ENCODE results near the gene RALB.
"Not testable (repeated sequence)": the region's sequence is repeated elsewhere in the genome, so short reads cannot be mapped to it uniquely, and the experiment has no call there.

RALB gene

GRCh38 chr2:120299561-120299960, 46.9 kb downstream of the RALB start:
- DNase-seq = no peak

- no peak for DNase-seq
These were observed 47.7 kb downstream of the RALB start for GRCh38 chr2:120300385-120300784.

DNA sequence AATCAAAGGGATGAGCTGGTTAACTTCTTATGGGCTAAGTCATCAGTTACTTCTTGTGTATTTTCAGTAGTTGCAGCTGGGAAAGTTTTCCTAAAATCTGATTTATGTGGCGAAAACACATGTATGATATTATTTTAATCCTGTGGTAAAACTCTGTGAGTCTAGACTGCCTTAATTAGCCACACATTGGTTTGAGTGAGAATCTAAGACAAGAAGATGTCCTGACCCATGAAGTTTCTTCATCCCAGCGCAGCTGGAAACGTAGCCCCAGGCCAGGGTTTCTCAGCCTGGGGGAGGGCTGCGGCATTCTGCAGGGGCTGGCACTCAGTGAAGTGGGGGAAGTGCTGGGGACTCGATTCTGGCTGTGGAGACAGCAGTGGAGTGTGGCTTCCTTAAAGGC, 48.6 kb downstream of the RALB start:
- DNase-seq = no peak

GRCh38 chr2:120302301-120302700, 49.6 kb downstream of the RALB start:
- DNase-seq = no peak

DNA sequence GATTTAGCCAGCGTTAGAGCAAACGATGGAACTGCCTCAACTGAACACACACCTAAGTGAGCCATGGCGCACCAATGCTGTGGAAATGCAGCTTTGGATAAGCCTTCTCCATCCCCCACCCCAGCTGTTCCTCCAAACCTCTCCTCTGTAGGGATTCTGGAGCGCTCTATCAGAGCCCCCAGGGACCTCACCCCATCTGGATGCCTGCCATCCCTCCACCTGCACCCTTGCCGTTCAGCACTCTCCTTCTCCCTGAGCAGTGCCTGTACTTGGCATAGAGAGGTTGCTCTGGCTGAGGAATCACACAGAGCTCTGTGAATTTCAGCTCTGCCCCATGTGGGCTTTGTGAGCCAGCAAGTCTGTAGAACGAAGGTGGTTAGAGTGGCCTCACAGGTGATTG, 50.5 kb downstream of the RALB start:
- DNase-seq = no peak

DNA sequence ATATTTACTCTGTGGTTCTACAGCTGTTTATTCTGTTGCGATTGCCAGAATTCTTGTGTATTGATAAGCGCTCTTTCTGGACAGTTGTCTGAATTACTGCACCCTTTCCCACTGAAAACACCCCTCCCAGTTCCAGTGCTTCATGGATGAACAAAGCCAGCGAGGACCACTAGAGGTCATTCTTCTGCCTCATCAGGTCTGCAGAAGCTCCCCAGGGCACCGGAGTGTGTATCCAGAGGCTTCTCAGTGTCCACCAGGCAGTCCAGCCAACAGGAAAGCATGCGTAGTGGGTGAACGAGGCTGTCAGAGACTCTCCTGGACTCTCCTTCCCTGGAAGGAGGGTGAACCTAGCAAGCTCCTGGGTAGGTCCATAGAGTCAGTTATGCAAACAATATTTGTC, 52.6 kb downstream of the RALB start:
- peak; percentile 39 for DNase-seq

- DNase-seq = no peak
These were observed 53.4 kb downstream of the RALB start for GRCh38 chr2:120305937-120306490.

- no peak for DNase-seq
These were observed 54.8 kb downstream of the RALB start for GRCh38 chr2:120307482-120307881.

DNA sequence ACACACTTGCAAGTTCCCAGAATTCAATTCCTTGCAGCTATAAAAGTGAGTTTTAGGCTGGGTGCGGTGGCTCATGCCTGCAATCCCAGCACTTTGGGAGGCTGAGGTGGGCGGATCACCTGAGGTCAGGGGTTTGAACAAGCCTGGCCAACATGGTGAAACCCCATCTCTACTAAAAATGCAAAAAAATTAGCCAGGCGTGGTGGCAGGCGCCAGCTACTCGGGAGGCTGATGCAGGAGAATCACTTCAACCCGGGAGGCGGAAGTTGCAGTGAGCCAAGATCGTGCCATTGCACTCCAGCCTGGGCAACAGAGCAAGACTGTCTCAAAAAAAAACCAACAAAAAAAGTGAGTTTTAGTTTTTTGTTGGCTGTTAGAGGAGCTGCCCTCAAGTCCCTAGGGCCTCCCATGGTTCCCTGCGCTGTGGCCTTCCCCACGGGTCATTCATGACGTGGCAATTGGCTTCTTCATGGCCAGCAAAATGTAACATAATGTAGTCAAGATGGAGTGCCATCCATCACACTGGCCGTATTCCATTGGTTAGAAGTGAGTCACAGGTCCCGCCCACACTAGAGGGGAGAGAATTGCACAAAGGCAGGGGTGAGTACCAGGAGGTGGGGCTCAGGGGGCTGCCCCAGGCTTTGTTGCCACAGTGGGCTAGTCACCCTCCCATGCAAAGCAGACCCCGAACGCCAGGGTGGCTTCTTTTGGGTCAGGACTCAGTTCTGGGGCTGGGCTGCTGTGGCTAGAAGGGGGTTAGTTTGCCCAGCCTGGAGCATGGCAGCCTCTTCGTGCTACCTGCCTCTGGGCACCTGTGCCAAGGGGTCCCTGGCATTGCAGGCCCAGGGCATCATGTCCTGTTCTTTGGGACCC, 55.6 kb downstream of the RALB start:
- DNase-seq = no peak

GRCh38 chr2:120310136-120310535, 57.5 kb downstream of the RALB start:
- DNase-seq = no peak

DNA sequence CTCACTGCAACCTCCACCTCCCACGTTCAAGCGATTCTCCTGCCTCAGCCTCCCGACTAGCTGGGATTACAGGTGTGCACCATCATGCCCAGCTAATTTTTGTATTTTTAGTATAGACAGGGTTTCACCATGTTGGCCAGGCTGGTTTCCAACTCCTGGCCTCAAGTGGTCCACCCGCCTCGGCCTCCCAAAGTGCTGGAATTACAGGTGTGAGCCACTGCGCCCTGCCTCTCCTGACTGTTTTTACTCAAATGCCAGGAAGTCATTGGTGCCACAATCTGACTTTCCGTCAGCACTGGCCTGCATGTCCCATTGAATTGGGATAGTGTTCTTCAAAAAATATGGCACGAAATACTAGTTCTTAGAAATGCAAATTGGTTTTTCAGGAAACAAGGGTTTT, 58.2 kb downstream of the RALB start:
- DNase-seq = not testable (repeated sequence)

DNA sequence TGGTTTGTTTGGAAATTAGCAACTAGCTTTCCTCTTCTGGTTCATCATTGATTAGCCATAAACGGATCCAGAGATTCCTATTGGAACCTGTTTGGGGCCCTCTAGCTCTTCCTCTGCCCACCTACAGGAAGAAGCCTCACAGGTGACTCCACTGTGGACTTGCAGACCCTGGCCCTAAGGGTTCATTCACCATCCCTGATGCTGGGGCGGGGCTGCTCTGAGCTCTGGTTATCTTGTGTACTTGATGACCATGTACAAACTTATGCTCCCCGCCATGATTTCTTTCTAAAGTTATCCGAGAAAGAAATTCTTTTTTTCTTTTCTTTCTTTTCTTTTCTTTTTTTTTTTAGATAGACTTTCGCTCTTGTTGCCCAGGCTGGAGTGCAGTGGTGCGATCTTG, 59.4 kb downstream of the RALB start:
- no peak for DNase-seq

GRCh38 chr2:120312860-120313694, 60.4 kb downstream of the RALB start:
- DNase-seq = peak; percentile 84

- DNase-seq = no peak
These were observed 61.3 kb downstream of the RALB start for GRCh38 chr2:120313695-120314615.

GRCh38 chr2:120314690-120315366, 62.2 kb downstream of the RALB start:
- DNase-seq = peak; percentile 65

- DNase-seq = no peak
These were observed 62.8 kb downstream of the RALB start for GRCh38 chr2:120315367-120316033.

- no peak for DNase-seq
These were observed 63.4 kb downstream of the RALB start for GRCh38 chr2:120316071-120316470.

DNA sequence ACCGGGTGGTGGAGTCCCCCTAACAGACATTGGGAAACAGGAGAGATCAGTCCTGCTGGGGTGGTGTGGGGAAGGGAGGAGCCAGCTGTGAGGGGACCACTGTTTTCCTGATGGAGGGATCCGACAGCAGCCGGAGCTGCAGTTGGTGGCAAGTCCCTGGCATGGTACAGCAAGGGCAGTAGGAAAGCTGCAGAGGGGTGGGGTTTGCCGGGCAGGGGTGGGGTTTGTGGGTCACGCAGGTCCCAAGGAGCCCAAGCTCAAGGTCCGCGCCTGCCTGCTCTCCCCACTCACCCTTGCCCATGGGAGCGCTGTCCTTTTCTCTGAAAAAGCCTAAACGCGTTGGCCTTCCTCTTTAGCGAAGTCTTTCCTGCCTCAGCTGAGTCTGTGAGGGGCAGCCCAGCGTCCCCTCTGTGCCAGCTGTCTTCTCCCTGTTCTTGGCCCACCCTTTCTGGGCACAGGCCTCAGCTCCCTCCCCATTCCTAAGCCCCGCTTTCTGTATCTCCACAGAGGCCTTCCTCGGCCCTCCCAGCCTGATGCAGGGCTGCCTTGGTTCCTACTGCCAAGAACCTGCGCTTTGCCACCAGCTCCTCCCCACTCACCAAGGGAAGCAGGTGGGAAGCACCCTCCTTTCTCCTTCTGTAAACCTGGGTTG, 64.0 kb downstream of the RALB start:
- no peak for DNase-seq

DNA sequence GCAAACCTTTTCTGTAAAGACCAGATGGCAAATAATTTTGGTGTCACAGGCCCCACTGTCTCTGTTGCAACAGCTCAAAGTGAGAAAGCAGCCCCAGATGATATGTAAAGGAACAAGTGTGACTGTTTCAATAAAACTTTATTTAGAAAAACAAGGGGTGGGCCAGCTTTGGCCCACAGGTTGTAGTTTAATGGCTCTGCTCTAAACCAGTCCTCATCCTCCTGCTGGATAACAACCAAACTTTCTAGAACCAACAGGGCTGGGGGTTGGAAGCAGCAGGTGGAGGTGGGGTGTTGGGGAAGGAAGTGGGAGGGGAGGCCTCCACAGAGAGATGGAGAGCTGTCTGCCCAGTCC, 64.5 kb downstream of the RALB start:
- no peak for DNase-seq

GRCh38 chr2:120317916-120318315, 65.3 kb downstream of the RALB start:
- no peak for DNase-seq

DNA sequence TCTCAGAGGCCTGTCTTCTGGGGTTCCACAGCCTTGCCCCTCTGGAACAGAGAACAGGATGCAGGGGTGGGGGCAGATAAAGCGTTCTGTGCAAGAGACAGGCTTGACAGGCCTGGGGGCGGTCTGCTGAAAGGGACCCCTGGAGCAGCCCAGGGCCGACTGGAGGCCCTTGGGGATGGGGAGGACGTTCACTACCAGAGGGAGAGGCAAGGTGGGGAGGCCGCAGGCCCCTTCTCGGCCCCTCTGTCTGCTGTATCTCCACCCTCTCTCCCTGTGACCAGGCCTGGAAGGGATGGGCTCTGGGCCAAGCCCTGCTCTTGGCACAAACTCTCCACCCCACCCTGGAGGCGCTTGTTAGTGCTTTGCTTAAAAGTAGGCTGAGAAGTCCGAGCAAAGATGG, 66.0 kb downstream of the RALB start:
- DNase-seq = no peak
